ENCODE results near the gene IMPA2.

The IMPA2 gene

DNA sequence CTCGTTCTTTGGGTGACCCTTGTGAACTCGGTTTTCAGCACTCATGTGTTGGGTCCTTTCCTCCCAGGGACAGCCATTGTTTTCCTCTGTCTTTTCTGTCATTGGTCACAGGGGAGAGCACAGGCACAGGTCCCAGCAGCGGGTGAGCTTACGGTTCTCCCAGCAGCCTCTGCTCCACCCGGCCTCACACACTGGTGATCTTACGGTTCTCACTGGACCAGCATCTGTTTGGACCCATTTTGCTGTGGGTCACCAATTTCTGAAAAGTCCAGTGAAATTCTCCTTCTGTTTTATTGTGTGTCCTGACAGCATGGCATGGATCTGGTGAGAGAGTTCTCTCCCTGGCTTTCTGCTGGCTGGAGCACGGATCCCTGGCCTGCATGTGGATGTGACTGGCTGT is 62.5 kb downstream of the IMPA2 start:
- H3K4me3 ChIP-seq (ENCODE audit: control insufficient read depth in 1 of 7, extremely low read depth in 1 of 7, insufficient read depth in 4 of 7, low read depth in 2 of 7, low read length in 6 of 7): no peak overlapping the region
- H3K9me3 ChIP-seq (ENCODE audit: control extremely low read depth in 1 of 5, control insufficient read depth in 4 of 5, insufficient read depth in 2 of 5, low read depth in 1 of 5, low read length in 4 of 5): no peaks in the 10 kb centered on the region
- H3K27me3 ChIP-seq (replicated peaks in 2 of 5; ENCODE audit: control insufficient read depth in 4 of 5, insufficient read depth in 5 of 5, low read length in 4 of 5): peaks cover 0 to 2% (median 0%) of the 10 kb centered on the region in 5 experiments
- ChIA-PET CTCF (no interaction called here), POLR2A (no interaction called here)
- no peak for DNase-seq
- peaks cover 0 to 9% (median 4%) of the 10 kb centered on the region in 4 experiments for H3K4me1 ChIP-seq (ENCODE audit: control extremely low read depth in 1 of 4, control insufficient read depth in 4 of 4, insufficient read depth in 4 of 4, low read length in 3 of 4)
- 96% methylated on average over 6 of the region's 7 CpGs for WGBS (ENCODE audit: insufficient coverage)
- no peak overlapping the region for H3K27ac ChIP-seq (ENCODE audit: insufficient read depth in 1 of 2, low read depth in 1 of 2, low read length in 2 of 2, poor library complexity in 1 of 2, severe bottlenecking in 2 of 2)
- H3K36me3 ChIP-seq (ENCODE audit: control insufficient read depth in 4 of 4, insufficient read depth in 4 of 4, low read length in 3 of 4): no peaks in the 10 kb centered on the region

GRCh38 chr18:12044591-12044990 is 63.3 kb downstream of the IMPA2 start:
- no peaks in the 10 kb centered on the region for H3K36me3 ChIP-seq (ENCODE audit: control insufficient read depth in 4 of 4, insufficient read depth in 4 of 4, low read length in 3 of 4)
- DNase-seq: no peak
- H3K27ac ChIP-seq (ENCODE audit: insufficient read depth in 1 of 2, low read depth in 1 of 2, low read length in 2 of 2, poor library complexity in 1 of 2, severe bottlenecking in 2 of 2): no peak overlapping the region
- POLR2A ChIA-PET: no interaction called here
- H3K4me3 ChIP-seq (ENCODE audit: control insufficient read depth in 1 of 7, extremely low read depth in 1 of 7, insufficient read depth in 4 of 7, low read depth in 2 of 7, low read length in 6 of 7): no peak overlapping the region
- H3K9me3 ChIP-seq (ENCODE audit: control extremely low read depth in 1 of 5, control insufficient read depth in 4 of 5, insufficient read depth in 2 of 5, low read depth in 1 of 5, low read length in 4 of 5): no peaks in the 10 kb centered on the region
- WGBS (ENCODE audit: insufficient coverage): 85% methylated on average over 3 of the region's 5 CpGs
- peaks cover 0 to 2% (median 0%) of the 10 kb centered on the region in 5 experiments for H3K27me3 ChIP-seq (replicated peaks in 2 of 5; ENCODE audit: control insufficient read depth in 4 of 5, insufficient read depth in 5 of 5, low read length in 4 of 5)
- H3K4me1 ChIP-seq (ENCODE audit: control extremely low read depth in 1 of 4, control insufficient read depth in 4 of 4, insufficient read depth in 4 of 4, low read length in 3 of 4): peaks cover 0 to 13% (median 4%) of the 10 kb centered on the region in 4 experiments
- CTCF ChIA-PET: no interaction called here

- DNase-seq: no peak
- H3K36me3 ChIP-seq (ENCODE audit: control insufficient read depth in 4 of 4, insufficient read depth in 4 of 4, low read length in 3 of 4): no peaks in the 10 kb centered on the region
- H3K27ac ChIP-seq (ENCODE audit: insufficient read depth in 1 of 2, low read depth in 1 of 2, low read length in 2 of 2, poor library complexity in 1 of 2, severe bottlenecking in 2 of 2): no peak overlapping the region
- H3K9me3 ChIP-seq (ENCODE audit: control extremely low read depth in 1 of 5, control insufficient read depth in 4 of 5, insufficient read depth in 2 of 5, low read depth in 1 of 5, low read length in 4 of 5): no peaks in the 10 kb centered on the region
- H3K27me3 ChIP-seq (replicated peaks in 2 of 5; ENCODE audit: control insufficient read depth in 4 of 5, insufficient read depth in 5 of 5, low read length in 4 of 5): peaks cover 0 to 2% (median 0%) of the 10 kb centered on the region in 5 experiments
- WGBS (ENCODE audit: insufficient coverage): 98% methylated on average over 13 of the region's 15 CpGs
- peaks cover 0 to 24% (median 11%) of the 10 kb centered on the region in 4 experiments for H3K4me1 ChIP-seq (ENCODE audit: control extremely low read depth in 1 of 4, control insufficient read depth in 4 of 4, insufficient read depth in 4 of 4, low read length in 3 of 4)
- no peak overlapping the region for H3K4me3 ChIP-seq (ENCODE audit: control insufficient read depth in 1 of 7, extremely low read depth in 1 of 7, insufficient read depth in 4 of 7, low read depth in 2 of 7, low read length in 6 of 7)
- CTCF ChIA-PET: no interaction called here
- POLR2A ChIA-PET: no interaction called here
Measured at GRCh38 chr18:12046046-12046750, 64.9 kb downstream of the IMPA2 start.

DNA sequence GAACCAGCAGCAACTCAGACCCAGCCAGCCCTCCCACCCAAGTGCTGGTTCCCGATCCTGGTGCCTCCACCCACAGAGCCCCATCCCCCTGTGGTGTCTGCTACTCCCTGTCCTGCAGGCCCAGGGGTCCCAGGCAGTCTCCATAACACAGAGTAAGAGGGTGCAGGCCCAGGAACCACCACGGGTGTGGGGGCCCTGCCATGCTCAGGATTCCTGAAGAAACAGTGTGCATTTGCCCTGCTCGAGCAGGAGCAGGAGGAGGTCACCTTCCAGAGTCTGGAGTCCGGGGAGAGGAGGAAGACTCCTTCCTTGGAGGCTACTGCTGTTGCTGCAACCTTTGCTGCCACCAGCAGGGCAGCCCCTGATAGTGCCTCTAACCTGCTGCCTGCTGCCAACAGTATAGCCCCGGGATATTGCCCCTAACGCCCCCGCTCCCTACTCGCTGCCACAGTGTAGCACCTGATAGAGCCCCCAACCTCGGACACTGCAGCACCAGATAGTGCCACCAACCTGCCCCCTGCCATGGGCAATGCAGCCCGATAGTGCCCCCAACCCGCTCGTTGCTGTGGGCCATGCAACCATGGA is 65.5 kb downstream of the IMPA2 start:
- Histone ChIP-seq H3K9me3 (ENCODE audit: control extremely low read depth in 1 of 5, control insufficient read depth in 4 of 5, insufficient read depth in 2 of 5, low read depth in 1 of 5, low read length in 4 of 5) (no peaks in the 10 kb centered on the region), H3K4me1 (ENCODE audit: control extremely low read depth in 1 of 4, control insufficient read depth in 4 of 4, insufficient read depth in 4 of 4, low read length in 3 of 4) (peaks cover 0 to 24% (median 11%) of the 10 kb centered on the region in 4 experiments), H3K4me3 (ENCODE audit: control insufficient read depth in 1 of 7, extremely low read depth in 1 of 7, insufficient read depth in 4 of 7, low read depth in 2 of 7, low read length in 6 of 7) (no peak overlapping the region), H3K27me3 (replicated peaks in 2 of 5; ENCODE audit: control insufficient read depth in 4 of 5, insufficient read depth in 5 of 5, low read length in 4 of 5) (no peaks in the 10 kb centered on the region), H3K27ac (ENCODE audit: insufficient read depth in 1 of 2, low read depth in 1 of 2, low read length in 2 of 2, poor library complexity in 1 of 2, severe bottlenecking in 2 of 2) (no peak overlapping the region), H3K36me3 (ENCODE audit: control insufficient read depth in 4 of 4, insufficient read depth in 4 of 4, low read length in 3 of 4) (no peaks in the 10 kb centered on the region)
- CTCF ChIA-PET: no interaction called here
- POLR2A ChIA-PET: interaction anchor here (0.6 kb wide), 1 partner anchor 152 kb away, joined by 3 read pairs; no protein-coding TSS in a partner anchor
- no peak for DNase-seq
- 92% methylated on average over 9 of the region's 12 CpGs for WGBS (ENCODE audit: insufficient coverage)

DNA sequence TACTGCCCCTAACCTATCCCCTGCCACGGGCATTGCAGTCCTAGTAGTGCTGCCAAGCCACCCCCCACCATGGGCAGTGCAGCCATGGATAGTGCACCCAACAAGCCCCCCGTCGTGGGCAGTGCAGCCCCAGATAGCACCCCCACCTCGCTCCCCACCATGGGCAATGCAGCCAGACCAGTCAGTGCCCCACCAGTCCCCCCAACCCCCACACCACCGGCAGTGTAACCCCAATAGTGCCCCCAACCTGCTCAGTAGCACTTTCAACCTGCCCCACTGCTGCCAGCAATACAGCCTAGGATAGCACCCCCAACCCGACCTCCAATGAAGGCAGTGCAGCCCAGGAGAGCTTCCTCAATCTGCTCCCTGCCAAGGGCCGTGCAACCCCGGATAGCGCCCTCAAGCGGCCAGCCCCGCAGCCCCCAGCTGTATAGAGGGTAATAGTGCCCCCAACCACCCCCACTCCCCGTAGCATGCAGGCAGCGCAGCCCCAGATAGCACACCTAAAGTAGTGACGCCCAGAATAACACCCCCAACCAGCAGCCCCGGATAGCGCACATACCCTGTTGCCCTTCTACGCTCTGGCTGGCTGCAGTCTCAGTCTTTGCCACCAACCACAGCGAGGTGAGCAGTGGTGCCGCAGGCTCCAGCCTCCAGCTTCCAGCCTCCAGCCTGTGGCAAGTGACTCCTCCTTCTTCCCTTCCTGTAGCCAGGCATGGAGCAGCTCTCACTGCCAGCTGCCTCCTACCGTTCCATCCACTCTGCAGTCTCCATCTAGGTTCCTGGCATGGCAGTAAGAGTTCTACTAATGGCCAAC is 66.9 kb downstream of the IMPA2 start:
- CTCF ChIA-PET: interaction anchor here (1.1 to 2.7 kb wide), 3 partner anchors 9 to 109 kb away, joined by 5 to 9 read pairs (median 7); no protein-coding TSS in a partner anchor
- H3K9me3 ChIP-seq (ENCODE audit: control extremely low read depth in 1 of 5, control insufficient read depth in 4 of 5, insufficient read depth in 2 of 5, low read depth in 1 of 5, low read length in 4 of 5): no peaks in the 10 kb centered on the region
- 98% methylated on average over 14 of the region's 20 CpGs for WGBS (ENCODE audit: insufficient coverage)
- H3K4me1 ChIP-seq (ENCODE audit: control extremely low read depth in 1 of 4, control insufficient read depth in 4 of 4, insufficient read depth in 4 of 4, low read length in 3 of 4): peaks cover 2 to 28% (median 13%) of the 10 kb centered on the region in 4 experiments
- H3K27me3 ChIP-seq (replicated peaks in 2 of 5; ENCODE audit: control insufficient read depth in 4 of 5, insufficient read depth in 5 of 5, low read length in 4 of 5): no peaks in the 10 kb centered on the region
- H3K4me3 ChIP-seq (ENCODE audit: control insufficient read depth in 1 of 7, extremely low read depth in 1 of 7, insufficient read depth in 4 of 7, low read depth in 2 of 7, low read length in 6 of 7): no peak overlapping the region
- DNase-seq: no peak
- no peak overlapping the region for H3K27ac ChIP-seq (ENCODE audit: insufficient read depth in 1 of 2, low read depth in 1 of 2, low read length in 2 of 2, poor library complexity in 1 of 2, severe bottlenecking in 2 of 2)
- POLR2A ChIA-PET: interaction anchor here (0.7 kb wide), 1 partner anchor 104 kb away, joined by 8 read pairs; no protein-coding TSS in a partner anchor
- no peaks in the 10 kb centered on the region for H3K36me3 ChIP-seq (ENCODE audit: control insufficient read depth in 4 of 4, insufficient read depth in 4 of 4, low read length in 3 of 4)

DNA sequence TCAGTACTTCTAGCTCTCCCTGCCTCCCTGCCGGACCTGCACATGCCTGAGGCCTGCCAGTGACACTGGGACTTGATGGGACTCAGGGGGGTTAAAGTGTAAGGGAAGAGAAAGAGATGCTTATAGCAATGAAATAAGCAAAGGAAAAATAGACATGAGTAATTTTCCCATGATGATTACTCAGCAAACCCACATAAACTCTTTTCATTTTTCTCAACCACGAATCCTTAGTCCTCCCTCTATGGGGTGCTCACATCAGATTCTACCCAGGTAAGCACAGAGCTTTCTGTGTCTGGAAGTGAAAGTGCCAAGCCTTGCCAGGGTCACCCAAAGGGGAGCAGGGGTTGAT is 67.5 kb downstream of the IMPA2 start:
- CTCF ChIA-PET: interaction anchor here (0.7 to 2.7 kb wide), 4 partner anchors 10 to 110 kb away, joined by 3 to 9 read pairs (median 6); no protein-coding TSS in a partner anchor
- Histone ChIP-seq H3K4me1 (ENCODE audit: control extremely low read depth in 1 of 4, control insufficient read depth in 4 of 4, insufficient read depth in 4 of 4, low read length in 3 of 4) (peaks cover 2 to 28% (median 14%) of the 10 kb centered on the region in 4 experiments), H3K4me3 (ENCODE audit: control insufficient read depth in 1 of 7, extremely low read depth in 1 of 7, insufficient read depth in 4 of 7, low read depth in 2 of 7, low read length in 6 of 7) (no peak overlapping the region), H3K9me3 (ENCODE audit: control extremely low read depth in 1 of 5, control insufficient read depth in 4 of 5, insufficient read depth in 2 of 5, low read depth in 1 of 5, low read length in 4 of 5) (no peaks in the 10 kb centered on the region), H3K27me3 (replicated peaks in 2 of 5; ENCODE audit: control insufficient read depth in 4 of 5, insufficient read depth in 5 of 5, low read length in 4 of 5) (no peaks in the 10 kb centered on the region), H3K27ac (ENCODE audit: insufficient read depth in 1 of 2, low read depth in 1 of 2, low read length in 2 of 2, poor library complexity in 1 of 2, severe bottlenecking in 2 of 2) (no peak overlapping the region), H3K36me3 (ENCODE audit: control insufficient read depth in 4 of 4, insufficient read depth in 4 of 4, low read length in 3 of 4) (no peaks in the 10 kb centered on the region)
- DNase-seq: no peak
- POLR2A ChIA-PET: interaction anchor here (0.7 kb wide), 1 partner anchor 105 kb away, joined by 8 read pairs; no protein-coding TSS in a partner anchor
- WGBS (ENCODE audit: insufficient coverage): no CpG with 5 or more reads among the region's 2 CpGs

Data from common myeloid progenitor, CD34-positive (primary cell).